Erythroblast (primary cell): ENCODE results near the gene NR1D2.

Experiments used
- DNase-seq, 2 experiments: peaks; one replicate each; lab custom pipeline; 2025; lab: John Stamatoyannopoulos, UW
- GATA1 ChIP-seq: IDR thresholded peaks from 2 replicates; pipeline ENCODE4 v1.6.1; 2011; ENCODE audit warnings: low read depth, mild to moderate bottlenecking, control low read depth, low read length, moderate library complexity
- POLR2A ChIP-seq: IDR thresholded peaks from 2 replicates; pipeline ENCODE4 v1.6.1; 2011; ENCODE audit warnings: mild to moderate bottlenecking, low read length

Gene NR1D2

GRCh38 chr3:23968463-23969184 lies 23.5 kb downstream of the NR1D2 start:
- no peak for TF ChIP-seq POLR2A
- no peak for TF ChIP-seq GATA1
- DNase-seq: peak in 1 of 2 experiments; percentile 2

- no peak for DNase-seq
Observed at GRCh38 chr3:23969393-23969792, 24.3 kb downstream of the NR1D2 start.

DNA sequence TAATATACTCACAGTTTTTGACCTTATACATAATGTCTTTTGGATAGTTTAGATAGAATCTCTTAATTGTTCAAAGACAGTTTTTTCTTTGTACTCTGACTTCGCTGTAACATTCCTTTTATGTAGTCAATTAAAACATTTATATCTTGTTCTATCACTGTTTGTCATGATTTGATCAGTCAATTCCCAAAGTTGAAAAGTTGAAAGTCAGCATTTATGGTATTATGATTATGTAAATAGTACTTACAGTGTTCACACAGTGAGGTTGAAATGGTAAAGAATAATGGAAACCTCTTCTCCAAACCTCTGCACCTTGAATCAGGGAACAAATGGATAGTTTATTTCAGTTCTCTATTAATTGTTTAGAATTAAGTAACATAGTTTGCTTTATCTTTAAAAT lies 26.6 kb downstream of the NR1D2 start:
- TF ChIP-seq GATA1 (no peak), POLR2A (no peak)
- no peak for DNase-seq

More at GRCh38 chr3:23969393-23969792, 24.3 kb downstream of the NR1D2 start:
- TF ChIP-seq POLR2A (no peak), GATA1 (no peak)

DNA sequence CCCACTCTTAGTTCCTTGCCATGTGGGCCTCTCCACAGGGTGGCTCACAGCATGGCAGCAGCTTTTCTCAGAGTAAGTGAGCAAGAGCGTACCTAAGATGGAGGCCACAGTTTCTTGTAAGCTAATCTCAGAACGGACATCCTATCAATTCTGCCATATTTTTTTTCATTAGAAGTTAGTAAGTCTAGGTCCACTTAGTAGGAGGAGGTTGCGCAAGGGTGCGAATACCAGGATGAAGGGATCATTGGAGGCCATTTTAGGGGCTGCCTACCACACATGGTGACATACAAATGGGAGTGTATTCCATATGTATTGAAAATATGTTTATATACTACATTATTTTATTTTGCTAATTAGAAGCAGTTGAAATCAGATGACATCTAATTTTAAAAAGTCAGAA lies 31.5 kb downstream of the NR1D2 start:
- DNase-seq: no peak

DNA sequence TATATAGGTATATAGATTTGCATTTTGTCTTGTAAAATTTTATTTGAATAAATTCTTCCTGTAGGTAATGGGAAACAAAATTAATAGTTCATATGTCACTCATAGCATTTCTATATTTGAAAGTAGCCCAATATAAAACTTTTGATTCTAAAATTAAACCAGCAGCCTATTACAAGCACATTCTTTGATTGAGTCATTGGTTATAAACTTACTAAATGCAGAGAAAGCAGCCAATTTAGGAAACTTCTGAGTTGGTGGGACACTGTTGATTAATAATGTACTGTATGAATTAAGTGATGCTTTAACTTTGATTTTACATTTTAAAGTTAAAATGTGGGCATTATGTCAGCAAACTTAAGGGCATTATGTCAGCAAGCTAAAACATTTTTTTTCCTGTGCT lies 34.5 kb downstream of the NR1D2 start:
- TF ChIP-seq GATA1 (no peak), POLR2A (no peak)
- no peak for DNase-seq

More for the DNA sequence above, 31.5 kb downstream of the NR1D2 start:
- TF ChIP-seq GATA1: no peak
- no peak for TF ChIP-seq POLR2A

GRCh38 chr3:23981136-23981535 lies 36.0 kb downstream of the NR1D2 start:
- TF ChIP-seq POLR2A: no peak
- TF ChIP-seq GATA1: no peak
- no peak for DNase-seq

DNA sequence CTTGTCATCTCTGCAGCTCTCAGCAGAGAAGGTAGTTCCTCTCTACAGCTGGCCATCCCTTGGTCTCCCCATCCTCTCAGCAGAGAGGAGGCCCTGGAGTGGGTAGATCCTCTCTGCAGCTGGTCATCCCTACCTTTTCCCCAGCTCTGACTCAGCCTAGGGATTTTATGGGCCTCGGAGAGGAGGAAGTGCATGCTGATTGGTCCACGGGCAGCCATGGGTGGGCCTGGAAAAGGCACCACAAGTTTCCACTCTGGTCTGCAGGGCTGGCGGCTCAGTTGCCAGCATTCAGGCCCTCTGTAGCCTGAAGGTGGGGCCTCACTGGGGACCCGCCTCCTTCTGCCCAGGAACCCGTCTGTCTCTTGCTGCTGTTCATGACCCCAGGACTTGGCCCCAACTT lies 36.9 kb downstream of the NR1D2 start:
- TF ChIP-seq GATA1 (no peak), POLR2A (no peak)
- DNase-seq: no peak

GRCh38 chr3:23984934-23985333 lies 39.8 kb downstream of the NR1D2 start:
- no peak for DNase-seq
- TF ChIP-seq POLR2A (no peak), GATA1 (no peak)

- no peak for DNase-seq
- TF ChIP-seq POLR2A (no peak), GATA1 (no peak)
Observed at GRCh38 chr3:23985747-23986544, 40.9 kb downstream of the NR1D2 start.

GRCh38 chr3:23987356-23987755 lies 42.3 kb downstream of the NR1D2 start:
- TF ChIP-seq POLR2A: no peak
- TF ChIP-seq GATA1: no peak
- DNase-seq: no peak

DNA sequence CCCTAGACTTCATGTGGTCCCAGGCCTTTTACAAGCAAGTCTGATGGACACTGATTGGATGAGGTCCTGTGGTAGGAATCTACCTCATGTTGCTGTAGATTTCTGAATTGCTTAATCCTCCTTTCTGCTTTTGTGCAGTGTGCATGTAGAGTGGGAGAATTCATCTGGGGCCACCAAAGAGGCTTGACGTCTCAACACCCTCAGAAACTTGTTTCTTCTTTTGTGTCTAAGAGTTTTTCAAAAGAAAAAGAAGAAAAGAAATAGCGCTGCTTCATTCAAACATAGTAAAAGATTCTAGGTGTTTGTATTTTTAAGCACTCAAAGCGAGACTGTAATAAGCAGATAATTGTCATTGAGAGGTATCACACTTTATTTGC lies 46.2 kb downstream of the NR1D2 start:
- TF ChIP-seq GATA1: no peak
- TF ChIP-seq POLR2A: no peak
- no peak for DNase-seq

- TF ChIP-seq POLR2A (no peak), GATA1 (no peak)
- no peak for DNase-seq
Observed at GRCh38 chr3:23991683-23992628, 46.9 kb downstream of the NR1D2 start.

DNA sequence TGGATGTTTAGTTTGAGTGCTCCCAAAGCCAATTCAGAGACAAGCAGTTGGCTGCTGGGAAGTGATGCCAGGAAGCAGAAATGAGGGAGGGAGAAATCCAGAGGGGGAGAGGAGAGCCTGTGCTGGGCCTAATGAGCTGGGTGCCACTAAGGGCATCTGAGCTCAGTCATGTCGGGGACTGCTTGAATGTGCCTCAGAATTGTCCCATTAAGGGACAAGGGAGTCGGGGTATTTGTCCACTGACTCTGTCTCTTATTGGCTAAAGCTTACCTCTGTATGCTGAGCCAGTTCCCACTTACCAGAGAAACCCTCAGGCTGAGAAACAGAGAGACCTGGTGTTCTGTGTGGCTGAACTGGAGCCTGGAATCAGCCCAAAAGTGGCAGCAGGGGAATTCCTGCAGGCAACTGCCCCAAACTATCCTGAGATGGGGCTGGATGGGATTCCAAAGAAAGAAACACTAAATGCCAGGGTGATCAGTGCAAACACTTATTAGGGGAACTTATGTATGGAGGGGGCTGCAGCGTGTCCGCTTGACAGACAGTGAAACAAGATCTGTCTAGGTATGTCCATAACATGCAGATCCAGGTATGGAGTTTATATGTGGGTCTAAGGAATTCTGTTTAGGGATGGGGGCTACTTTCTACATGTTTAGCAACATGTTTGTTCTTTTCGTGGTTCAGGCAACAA lies 48.6 kb downstream of the NR1D2 start:
- TF ChIP-seq POLR2A (no peak), GATA1 (no peak)
- DNase-seq: no peak
